ENCODE data around the gene U2SURP. TPM values are rescaled to one million over a fixed set of nuclear protein-coding genes. Genes with fewer than 3 reads are reported as not detected.
"Not testable (repeated sequence)": the region's sequence is repeated elsewhere in the genome, so short reads cannot be mapped to it uniquely, and the experiment has no call there.

U2SURP gene
- total RNA-seq, 1 donor from 2014 or later: 189 TPM

DNA sequence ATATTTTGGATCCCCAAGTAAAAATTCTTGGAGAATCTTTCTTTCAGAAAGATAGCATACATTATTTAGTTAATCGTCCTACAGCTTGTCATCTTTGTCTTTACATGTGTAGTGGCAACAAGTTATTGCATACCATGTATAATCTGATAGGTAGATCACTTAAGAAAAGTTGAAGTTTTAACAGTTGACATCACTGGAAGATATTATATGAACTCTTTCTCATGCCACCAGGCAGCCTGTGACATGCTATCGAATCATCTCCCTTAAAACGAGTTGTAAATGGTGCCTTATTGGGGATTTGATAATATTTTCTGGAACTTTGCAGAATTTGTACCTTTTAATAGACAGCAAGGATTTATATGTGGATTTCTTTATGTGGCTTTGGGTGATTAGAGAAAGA is 8.7 kb downstream of the U2SURP start:
- peaks cover 54% of the 10 kb centered on the region for H3K4me1 Mint-ChIP-seq
- no peaks in the 10 kb centered on the region for H3K27me3 Mint-ChIP-seq
- no peak overlapping the region for H3K4me3 Mint-ChIP-seq
- H3K36me3 Mint-ChIP-seq (ENCODE audit: low read depth): peaks cover 13% of the 10 kb centered on the region
- DNase-seq: no peak
- H3K9me3 Mint-ChIP-seq: no peaks in the 10 kb centered on the region
- intact Hi-C loops (cut with micrococcal nuclease): no loop called here
- H3K27ac Mint-ChIP-seq: no peak overlapping the region

DNA sequence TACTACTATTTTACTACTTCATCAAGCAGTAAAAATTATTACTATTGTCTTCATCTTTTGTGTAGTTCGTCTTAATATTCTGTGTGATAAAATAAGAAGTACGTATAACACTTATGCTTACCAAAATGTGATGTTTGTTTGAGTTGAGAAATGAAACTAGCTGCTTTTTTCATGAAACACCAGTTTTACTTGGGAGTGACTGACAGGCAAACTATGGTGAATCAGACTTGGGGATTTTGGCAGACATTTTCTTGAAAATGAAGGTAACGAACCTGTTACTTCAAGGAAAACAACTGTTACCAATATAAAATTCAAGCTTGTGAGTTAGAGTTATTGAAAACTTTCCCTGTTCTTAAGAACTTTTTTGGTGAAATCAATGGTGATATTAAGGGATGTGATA is 10.3 kb downstream of the U2SURP start:
- Mint-ChIP-seq H3K4me3 (peak overlapping the region; percentile 68), H3K27me3 (no peaks in the 10 kb centered on the region), H3K4me1 (peaks cover 44% of the 10 kb centered on the region), H3K9me3 (no peaks in the 10 kb centered on the region), H3K36me3 (ENCODE audit: low read depth) (peaks cover 21% of the 10 kb centered on the region), H3K27ac (peak overlapping the region; percentile 79)
- DNase-seq: peak; percentile 51
- intact Hi-C loops (cut with micrococcal nuclease): no loop called here

DNA sequence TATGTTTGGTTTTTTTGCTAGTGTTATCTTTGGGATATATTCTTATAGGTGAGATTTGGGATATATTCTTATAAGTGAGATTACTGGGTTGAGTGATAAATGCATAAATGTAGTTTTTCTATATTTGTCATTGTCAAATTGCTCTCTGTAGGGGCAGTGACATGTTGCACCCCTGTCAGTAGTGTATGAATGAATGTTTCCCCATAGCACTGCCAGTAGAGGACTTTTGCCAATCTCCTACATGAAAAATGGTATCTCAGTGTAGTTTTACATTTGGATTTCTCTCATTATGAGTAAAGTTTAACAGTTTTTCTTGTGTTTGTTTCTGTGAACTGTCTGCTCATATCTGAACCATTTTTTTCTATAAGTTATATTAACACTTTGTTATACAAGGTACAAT is 13.6 kb downstream of the U2SURP start:
- intact Hi-C loops (cut with micrococcal nuclease): no loop called here

DNA sequence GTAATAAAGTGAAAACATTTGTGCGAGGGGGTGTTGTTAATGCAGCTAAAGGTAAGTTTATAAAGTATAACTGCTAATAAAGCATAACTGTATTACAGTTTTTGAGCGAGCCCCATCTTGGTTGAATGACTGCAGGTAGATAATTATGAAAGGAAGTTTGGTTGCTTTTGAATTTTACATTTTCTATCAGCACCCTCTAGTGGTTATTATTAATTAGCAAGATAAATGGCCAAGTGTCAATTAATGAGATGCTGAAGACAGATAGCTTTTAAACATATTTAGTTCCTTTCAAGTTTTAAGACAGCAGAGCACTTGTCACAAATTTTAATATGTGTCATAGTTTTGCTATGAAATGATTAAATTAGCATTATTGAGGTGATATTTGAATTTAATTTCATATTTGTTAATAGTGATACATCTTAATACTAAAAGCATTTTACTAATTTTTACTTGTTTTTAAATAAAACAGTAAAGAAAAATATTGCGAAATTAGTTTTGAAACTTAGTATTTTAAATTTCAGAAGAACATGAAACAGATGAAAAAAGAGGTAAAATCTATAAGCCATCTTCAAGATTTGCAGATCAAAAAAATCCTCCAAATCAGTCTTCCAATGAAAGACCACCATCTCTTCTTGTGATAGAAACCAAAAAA is 15.1 kb downstream of the U2SURP start:
- H3K4me3 Mint-ChIP-seq: no peak overlapping the region
- no peak for DNase-seq
- H3K27me3 Mint-ChIP-seq: no peaks in the 10 kb centered on the region
- peaks cover 19% of the 10 kb centered on the region for H3K4me1 Mint-ChIP-seq
- intact Hi-C loops (cut with micrococcal nuclease): no loop called here
- H3K27ac Mint-ChIP-seq: no peak overlapping the region
- peaks cover 3% of the 10 kb centered on the region for H3K9me3 Mint-ChIP-seq
- peaks cover 54% of the 10 kb centered on the region for H3K36me3 Mint-ChIP-seq (ENCODE audit: low read depth)

More for the DNA sequence above, 13.6 kb downstream of the U2SURP start:
- Mint-ChIP-seq H3K27me3 (no peaks in the 10 kb centered on the region), H3K4me3 (no peak overlapping the region), H3K27ac (no peak overlapping the region), H3K4me1 (peaks cover 31% of the 10 kb centered on the region), H3K36me3 (ENCODE audit: low read depth) (peaks cover 46% of the 10 kb centered on the region), H3K9me3 (peaks cover 3% of the 10 kb centered on the region)
- no peak for DNase-seq

DNA sequence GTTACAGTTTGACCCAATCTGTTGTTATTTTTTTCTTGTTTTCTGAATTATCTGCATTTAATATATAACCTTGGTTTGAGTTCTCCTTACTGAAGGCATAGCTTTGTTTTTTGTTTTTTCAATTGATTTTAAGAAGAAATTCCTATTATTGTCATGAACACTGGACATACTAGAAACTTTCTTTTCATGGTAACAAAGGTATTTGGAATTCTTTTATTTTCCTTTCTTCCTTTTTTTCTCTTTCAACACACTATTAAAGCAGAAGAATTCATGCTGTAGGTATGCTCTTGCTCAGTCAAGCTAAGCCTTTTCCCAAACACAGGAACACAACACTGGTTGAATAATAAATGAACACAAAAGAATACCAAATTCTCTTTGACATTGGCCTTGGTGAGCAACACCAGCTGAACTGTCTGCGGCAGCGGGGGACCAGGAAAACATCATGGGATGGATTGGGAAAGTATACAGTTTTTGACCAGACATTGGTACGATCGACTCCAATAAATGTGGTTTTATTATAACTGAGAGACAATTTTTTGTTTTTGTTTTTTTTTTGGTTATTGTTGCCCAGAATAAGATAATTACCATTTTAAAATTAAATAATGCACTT is 23.1 kb downstream of the U2SURP start:
- Mint-ChIP-seq H3K36me3 (ENCODE audit: low read depth) (peaks cover 65% of the 10 kb centered on the region), H3K27me3 (no peaks in the 10 kb centered on the region), H3K4me1 (no peaks in the 10 kb centered on the region), H3K27ac (no peak overlapping the region), H3K9me3 (no peaks in the 10 kb centered on the region), H3K4me3 (no peak overlapping the region)
- intact Hi-C loops (cut with micrococcal nuclease): no loop called here
- DNase-seq: no peak

DNA sequence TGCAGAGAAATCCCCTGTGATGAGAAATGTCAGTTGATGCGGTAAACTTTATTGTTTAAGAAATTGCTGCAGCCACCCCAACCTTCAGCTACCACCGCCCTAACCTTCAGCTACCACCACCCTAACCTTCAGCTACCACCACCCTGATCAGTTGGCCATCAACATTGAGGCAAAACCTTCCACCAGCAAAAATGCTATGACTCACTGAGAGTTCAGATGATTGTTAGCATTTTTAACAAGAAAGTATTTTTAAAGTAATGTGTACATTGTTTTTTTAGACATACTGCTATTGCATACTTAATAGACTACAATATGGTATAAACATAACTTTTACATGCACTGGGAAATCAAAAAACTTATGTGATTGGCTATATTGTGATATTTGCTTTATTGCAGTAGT is 30.0 kb downstream of the U2SURP start:
- Mint-ChIP-seq H3K4me1 (peaks cover 7% of the 10 kb centered on the region), H3K27ac (no peak overlapping the region), H3K36me3 (ENCODE audit: low read depth) (peaks cover 58% of the 10 kb centered on the region), H3K9me3 (no peaks in the 10 kb centered on the region), H3K27me3 (no peaks in the 10 kb centered on the region), H3K4me3 (no peak overlapping the region)
- no peak for DNase-seq
- intact Hi-C loops (cut with micrococcal nuclease): no loop called here

DNA sequence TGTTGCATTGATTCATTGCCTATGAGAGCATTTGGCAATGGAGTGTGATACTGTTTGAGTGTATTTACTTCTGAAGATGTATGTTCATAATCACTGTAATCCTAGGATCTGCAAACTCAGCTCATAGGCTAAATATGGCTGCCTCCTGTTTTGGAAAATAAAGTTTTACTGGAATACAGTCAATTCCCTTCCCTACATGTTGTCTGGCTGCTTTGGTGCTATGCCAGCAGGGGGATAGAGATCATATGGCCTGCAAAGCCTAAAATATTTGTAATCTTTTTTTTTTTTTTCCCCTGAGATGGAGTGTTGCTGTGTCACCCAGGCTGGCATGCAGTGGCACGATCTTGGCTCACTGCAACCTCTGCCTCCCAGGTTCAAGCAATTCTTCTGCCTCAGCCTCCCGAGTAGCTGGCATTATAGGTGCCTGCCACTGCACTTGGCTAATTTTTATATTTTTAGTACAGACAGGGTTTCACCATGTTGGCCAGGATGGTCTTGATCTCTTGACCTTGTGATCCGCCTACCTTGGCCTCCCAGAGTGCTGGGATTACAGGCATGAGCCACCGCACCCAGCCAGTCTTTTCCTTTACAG is 30.5 kb downstream of the U2SURP start:
- intact Hi-C loops (cut with micrococcal nuclease); H3K27ac Mint-ChIP-seq; DNase-seq; H3K4me3 Mint-ChIP-seq; H3K9me3 Mint-ChIP-seq; H3K27me3 Mint-ChIP-seq: not testable (repeated sequence)
- Mint-ChIP-seq H3K4me1 (peaks cover 12% of the 10 kb centered on the region), H3K36me3 (ENCODE audit: low read depth) (peaks cover 62% of the 10 kb centered on the region)

DNA sequence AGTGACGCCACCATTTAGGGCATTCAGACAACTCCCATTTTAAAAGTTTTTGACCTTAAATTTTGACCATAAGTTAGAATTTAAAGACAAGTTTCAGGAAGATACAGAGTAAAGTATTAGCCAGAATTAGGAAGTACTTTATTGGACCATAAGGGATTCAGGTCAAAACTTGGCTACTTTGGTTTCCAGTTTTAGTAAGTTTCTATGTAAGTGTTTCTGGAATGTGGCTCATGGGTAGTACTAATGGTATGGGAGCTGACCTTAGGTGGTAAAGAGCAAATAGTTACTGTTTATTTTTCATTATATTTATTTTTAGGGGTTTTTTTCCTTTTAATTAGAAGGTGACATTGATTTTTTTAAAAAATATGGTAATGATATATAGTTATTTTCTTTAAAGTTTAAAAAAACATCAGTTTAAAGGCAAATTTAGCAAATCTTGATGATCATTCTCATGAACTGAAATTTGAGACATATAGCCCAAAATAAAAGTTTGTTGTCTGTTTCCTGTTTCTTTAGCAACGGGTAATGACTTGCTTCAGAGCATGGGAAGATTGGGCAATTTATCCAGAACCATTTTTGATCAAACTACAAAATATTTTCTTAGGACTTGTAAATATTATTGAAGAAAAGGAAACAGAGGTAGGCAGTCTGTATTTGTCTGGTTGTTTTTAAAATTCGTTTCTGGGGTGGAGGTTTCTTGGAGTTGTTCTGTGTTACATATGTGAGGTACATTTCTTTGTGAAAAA is 34.3 kb downstream of the U2SURP start:
- peaks cover 14% of the 10 kb centered on the region for H3K4me1 Mint-ChIP-seq
- peaks cover 54% of the 10 kb centered on the region for H3K36me3 Mint-ChIP-seq (ENCODE audit: low read depth)
- H3K9me3 Mint-ChIP-seq: no peaks in the 10 kb centered on the region
- DNase-seq: no peak
- H3K27ac Mint-ChIP-seq: peak overlapping the region; percentile 26
- intact Hi-C loops (cut with micrococcal nuclease): no loop called here
- H3K27me3 Mint-ChIP-seq: no peaks in the 10 kb centered on the region
- no peak overlapping the region for H3K4me3 Mint-ChIP-seq

DNA sequence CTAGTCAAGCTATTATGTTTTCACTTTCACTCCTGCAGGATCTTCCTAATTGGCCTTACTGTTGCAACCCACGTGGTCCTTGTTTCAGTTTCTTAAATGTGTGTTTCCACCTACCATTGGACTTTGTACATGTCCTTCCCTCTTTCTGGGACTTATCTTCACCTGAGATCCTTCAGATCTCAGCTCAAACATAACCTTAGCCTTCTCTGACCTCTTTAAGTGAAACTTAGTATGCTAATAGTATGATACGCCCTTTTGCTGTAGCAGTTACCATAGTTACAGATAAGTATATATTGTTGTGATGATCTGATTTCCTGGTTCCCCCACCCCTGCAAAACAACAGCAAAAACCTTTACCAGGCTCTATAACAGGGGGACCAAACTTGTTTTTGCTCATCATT is 35.2 kb downstream of the U2SURP start:
- Mint-ChIP-seq H3K4me3 (no peak overlapping the region), H3K36me3 (ENCODE audit: low read depth) (peaks cover 47% of the 10 kb centered on the region), H3K27me3 (no peaks in the 10 kb centered on the region), H3K4me1 (peaks cover 14% of the 10 kb centered on the region), H3K27ac (peak overlapping the region; percentile 15), H3K9me3 (no peaks in the 10 kb centered on the region)
- DNase-seq: no peak
- intact Hi-C loops (cut with micrococcal nuclease): no loop called here

DNA sequence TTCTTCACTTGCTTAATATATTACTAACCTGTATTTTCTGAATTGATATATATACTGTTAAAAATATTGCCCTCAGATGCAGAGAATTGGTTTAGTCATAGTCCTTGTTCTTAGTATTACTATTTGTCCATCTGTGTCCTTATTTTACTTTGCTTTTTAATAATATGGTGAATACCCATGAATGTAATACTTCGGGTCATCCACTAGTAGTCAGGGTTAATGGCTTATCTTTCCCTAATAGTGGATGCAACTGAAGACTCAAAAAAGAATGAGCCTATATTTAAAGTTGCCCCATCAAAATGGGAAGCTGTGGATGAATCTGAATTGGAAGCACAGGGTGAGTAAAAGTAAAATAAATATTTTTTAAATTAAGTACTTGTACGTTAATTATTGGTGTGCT is 36.5 kb downstream of the U2SURP start:
- Mint-ChIP-seq H3K27ac (no peak overlapping the region), H3K4me1 (peaks cover 14% of the 10 kb centered on the region), H3K4me3 (no peak overlapping the region), H3K36me3 (ENCODE audit: low read depth) (peaks cover 45% of the 10 kb centered on the region), H3K9me3 (no peaks in the 10 kb centered on the region), H3K27me3 (no peaks in the 10 kb centered on the region)
- no peak for DNase-seq
- intact Hi-C loops (cut with micrococcal nuclease): no loop called here

DNA sequence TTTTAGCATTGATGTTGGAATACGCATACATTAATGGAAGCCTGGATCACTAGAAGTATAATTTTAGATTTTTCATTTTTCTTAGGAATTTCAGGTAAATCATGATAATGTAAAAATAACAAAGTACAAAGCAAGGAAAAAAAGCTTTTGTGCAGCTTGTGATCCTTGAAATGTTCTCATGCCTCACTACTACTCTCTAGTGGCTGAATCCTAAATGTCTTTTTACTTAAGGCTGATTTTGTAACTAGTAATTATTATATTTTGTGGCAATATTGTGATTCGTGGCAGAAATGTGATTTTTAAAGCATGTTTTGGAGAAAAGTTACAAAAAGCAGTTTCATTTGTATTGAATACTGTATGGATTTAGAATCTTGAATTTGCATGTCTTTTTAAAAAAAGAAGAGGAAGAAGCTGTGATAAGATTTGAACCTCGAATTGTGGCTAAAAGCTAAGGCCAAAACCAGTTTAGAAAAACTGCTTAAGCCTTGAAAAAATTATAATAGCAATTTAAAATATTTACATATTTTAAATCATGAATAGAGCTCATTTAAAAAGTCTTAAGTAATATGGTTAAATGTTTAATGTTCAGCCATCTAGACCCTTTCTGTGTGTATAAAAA is 39.0 kb downstream of the U2SURP start:
- intact Hi-C loops (cut with micrococcal nuclease): no loop called here
- no peaks in the 10 kb centered on the region for H3K27me3 Mint-ChIP-seq
- H3K36me3 Mint-ChIP-seq (ENCODE audit: low read depth): peaks cover 54% of the 10 kb centered on the region
- H3K9me3 Mint-ChIP-seq: no peaks in the 10 kb centered on the region
- no peak for DNase-seq
- H3K4me1 Mint-ChIP-seq: peaks cover 13% of the 10 kb centered on the region
- H3K27ac Mint-ChIP-seq: no peak overlapping the region
- no peak overlapping the region for H3K4me3 Mint-ChIP-seq

DNA sequence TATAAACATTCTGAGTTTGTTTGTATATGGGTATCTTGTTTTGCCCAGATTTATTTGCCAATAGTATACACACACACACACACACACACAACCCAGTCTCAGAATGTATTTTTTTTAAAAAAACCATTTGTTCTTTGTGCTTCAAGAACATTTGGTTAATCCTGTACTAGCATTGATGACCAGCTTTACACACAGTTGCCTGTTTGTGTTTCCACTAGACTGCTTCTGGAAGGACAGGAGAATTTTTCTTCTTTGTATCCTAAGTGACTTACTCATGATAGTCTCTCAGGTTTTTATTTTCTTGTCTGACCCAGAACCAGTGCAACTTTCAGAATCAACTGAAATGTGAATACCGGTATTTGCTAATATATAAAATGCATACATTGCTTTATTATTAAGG is 40.5 kb downstream of the U2SURP start:
- Mint-ChIP-seq H3K27ac (no peak overlapping the region), H3K36me3 (ENCODE audit: low read depth) (peaks cover 47% of the 10 kb centered on the region)

DNA sequence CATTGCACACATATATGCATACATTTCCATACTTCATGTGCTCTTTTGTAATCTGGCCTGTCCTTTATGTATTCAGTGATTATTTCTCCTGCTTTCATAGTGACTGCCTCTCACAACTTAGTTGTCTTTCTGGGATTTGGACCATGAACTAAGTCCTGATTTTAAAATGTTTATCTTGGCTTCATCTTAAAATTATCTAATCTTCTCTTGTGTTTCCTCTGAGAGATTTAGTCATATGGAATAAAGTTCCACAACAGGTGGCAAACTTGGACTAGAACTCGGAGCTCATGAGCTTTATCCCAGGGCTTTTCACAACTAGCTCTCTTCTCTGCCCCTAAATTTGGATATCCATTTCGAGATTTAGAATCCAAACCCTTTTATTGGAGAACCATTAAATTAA is 44.3 kb downstream of the U2SURP start:
- no peak overlapping the region for H3K27ac Mint-ChIP-seq
- H3K36me3 Mint-ChIP-seq (ENCODE audit: low read depth): peaks cover 47% of the 10 kb centered on the region

More for the DNA sequence above, 40.5 kb downstream of the U2SURP start:
- no peak overlapping the region for H3K4me3 Mint-ChIP-seq
- H3K4me1 Mint-ChIP-seq: peaks cover 2% of the 10 kb centered on the region
- DNase-seq: no peak
- intact Hi-C loops (cut with micrococcal nuclease): no loop called here
- H3K9me3 Mint-ChIP-seq: no peaks in the 10 kb centered on the region
- no peaks in the 10 kb centered on the region for H3K27me3 Mint-ChIP-seq

DNA sequence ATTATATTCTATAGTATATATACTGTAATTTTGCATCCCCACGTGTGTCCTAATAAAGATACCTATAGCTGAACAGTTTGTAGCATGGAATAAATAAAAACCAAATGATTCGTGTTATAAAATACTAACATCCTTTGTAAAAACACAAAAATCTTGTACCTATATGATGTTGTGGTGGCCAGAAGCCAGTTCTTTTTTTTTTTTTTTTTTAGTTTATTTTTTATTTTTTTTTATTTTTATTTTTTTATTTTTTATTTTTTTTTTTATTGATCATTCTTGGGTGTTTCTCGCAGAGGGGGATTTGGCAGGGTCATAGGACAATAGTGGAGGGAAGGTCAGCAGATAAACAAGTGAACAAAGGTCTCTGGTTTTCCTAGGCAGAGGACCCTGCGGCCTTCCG is 44.7 kb downstream of the U2SURP start:
- intact Hi-C loops (cut with micrococcal nuclease); DNase-seq; H3K4me3 Mint-ChIP-seq; H3K4me1 Mint-ChIP-seq; H3K9me3 Mint-ChIP-seq; H3K27ac Mint-ChIP-seq; H3K27me3 Mint-ChIP-seq: not testable (repeated sequence)
- peaks cover 49% of the 10 kb centered on the region for H3K36me3 Mint-ChIP-seq (ENCODE audit: low read depth)

More for the DNA sequence above, 44.3 kb downstream of the U2SURP start:
- no peak overlapping the region for H3K4me3 Mint-ChIP-seq
- no peaks in the 10 kb centered on the region for H3K27me3 Mint-ChIP-seq
- H3K9me3 Mint-ChIP-seq: no peaks in the 10 kb centered on the region
- DNase-seq: no peak
- peaks cover 2% of the 10 kb centered on the region for H3K4me1 Mint-ChIP-seq
- intact Hi-C loops (cut with micrococcal nuclease): no loop called here
